Left ventricle myocardium inferior (tissue), 1 donor: ENCODE data around the gene STIM2. TPM values are rescaled to one million over a fixed set of nuclear protein-coding genes. Genes with fewer than 3 reads are reported as not detected.

ENCODE experiments used
- DNase-seq: peaks from one replicate; pipeline ENCODE4 v3.0.0-alpha.2; 2020
- H3K27ac ChIP-seq: fragments of 200-600 bp; replicated peaks from 2 replicates; pipeline ENCODE4 v1.8.0; 2021
- H3K27me3 ChIP-seq: fragments of 200-600 bp; 2 replicates; pipeline ENCODE4 v1.8.0; 2021; ENCODE audit warnings: low read depth
- H3K36me3 ChIP-seq: fragments of 200-600 bp; 2 replicates; pipeline ENCODE4 v1.8.0; 2021
- H3K4me1 ChIP-seq: fragments of 200-600 bp; 2 replicates; pipeline ENCODE4 v1.8.0; 2021
- H3K4me3 ChIP-seq: fragments of 200-600 bp; 2 replicates; pipeline ENCODE4 v1.8.0; 2021; ENCODE audit warnings: mild to moderate bottlenecking, moderate library complexity
- H3K9me3 ChIP-seq: fragments of 200-600 bp; replicated peaks from 2 replicates; pipeline ENCODE4 v1.8.0; 2021
- CTCF ChIP-seq: fragments of 200-600 bp; IDR thresholded peaks from 2 replicates; pipeline ENCODE4 v1.8.0; 2021; ENCODE audit warnings: antibody characterized with exemption, mild to moderate bottlenecking, borderline replicate concordance
- intact Hi-C: fragments of 100-400 bp; cut with micrococcal nuclease; formaldehyde crosslinking; loops from one replicate; pipeline ENCODE4 v1.11.0; 2022
- total RNA-seq: library from RNA; stranded (reverse); fragmentation: NEBNext Ultra II Directional; extraction: Animal tissue kit (Norgen Biotek cat#: 25700); gene quantifications from one replicate; pipeline ENCODE4 v1.2.1, GENCODE V29; 2021
- donor health status: DM: no; HTN: yes; CAD: no; lungs with severe emphysema.

Gene STIM2
- total RNA-seq, 1 donor from 2014 or later, result 12.2 TPM

GRCh38 chr4:26916195-26916594 is 55.6 kb downstream of the STIM2 start:
- H3K4me3 ChIP-seq, result no peak overlapping the region
- TF ChIP-seq CTCF, result no peak

GRCh38 chr4:26930964-26931363 is 70.3 kb downstream of the STIM2 start:
- Histone ChIP-seq H3K27ac (no peak overlapping the region), H3K9me3 (no peaks in the 10 kb centered on the region), H3K4me3 (no peak overlapping the region), H3K4me1 (no peaks in the 10 kb centered on the region), H3K27me3 (no peaks in the 10 kb centered on the region), H3K36me3 (no peaks in the 10 kb centered on the region)
- DNase-seq, result no peak
- TF ChIP-seq CTCF, result no peak
- intact Hi-C loops, result no loop called here

More at GRCh38 chr4:26916195-26916594, 55.6 kb downstream of the STIM2 start:
- no peaks in the 10 kb centered on the region for H3K9me3 ChIP-seq
- intact Hi-C loops, result loop anchor here (10.0 kb wide), 1 partner anchor 51 kb away; the partner anchor contains the start of gene STIM2
- peaks cover 17% of the 10 kb centered on the region for H3K4me1 ChIP-seq
- no peaks in the 10 kb centered on the region for H3K27me3 ChIP-seq
- no peak overlapping the region for H3K27ac ChIP-seq
- DNase-seq, result no peak
- peaks cover 11% of the 10 kb centered on the region for H3K36me3 ChIP-seq

GRCh38 chr4:26931451-26931850 is 70.8 kb downstream of the STIM2 start:
- Histone ChIP-seq H3K27ac (no peak overlapping the region), H3K27me3 (no peaks in the 10 kb centered on the region), H3K36me3 (no peaks in the 10 kb centered on the region), H3K4me3 (no peak overlapping the region), H3K9me3 (no peaks in the 10 kb centered on the region), H3K4me1 (no peaks in the 10 kb centered on the region)
- intact Hi-C loops, result no loop called here
- TF ChIP-seq CTCF, result no peak
- no peak for DNase-seq

GRCh38 chr4:26931966-26932365 is 71.3 kb downstream of the STIM2 start:
- Histone ChIP-seq H3K27ac (no peak overlapping the region), H3K9me3 (no peaks in the 10 kb centered on the region)

GRCh38 chr4:26935397-26935796 is 74.8 kb downstream of the STIM2 start:
- Histone ChIP-seq H3K9me3 (no peaks in the 10 kb centered on the region), H3K4me1 (peaks cover 16% of the 10 kb centered on the region), H3K27me3 (no peaks in the 10 kb centered on the region), H3K27ac (no peak overlapping the region), H3K36me3 (no peaks in the 10 kb centered on the region), H3K4me3 (no peak overlapping the region)
- intact Hi-C loops, result no loop called here
- no peak for TF ChIP-seq CTCF
- no peak for DNase-seq

More at GRCh38 chr4:26931966-26932365, 71.3 kb downstream of the STIM2 start:
- TF ChIP-seq CTCF, result no peak
- no peaks in the 10 kb centered on the region for H3K36me3 ChIP-seq
- no peaks in the 10 kb centered on the region for H3K4me1 ChIP-seq
- no peak for DNase-seq
- intact Hi-C loops, result no loop called here
- H3K4me3 ChIP-seq, result no peak overlapping the region
- H3K27me3 ChIP-seq, result no peaks in the 10 kb centered on the region
